GM12878 (cell line): Measurements from ENCODE around the gene ZDHHC11. TPM values are rescaled to one million over a fixed set of nuclear protein-coding genes. Genes with fewer than 3 reads are reported as not detected.

Experiments
- ATAC-seq: fragments of 200-7000 bp; cut with Tn5 transposase; 3 replicates; pipeline ENCODE4 v1.9.1; 2020; ENCODE audit warnings: mild to moderate bottlenecking, moderate library complexity
- BruUV-seq: library from RNA; stranded (reverse); fragments of 400-500 nt; replicated peaks from 2 replicates; lab custom pipeline; 2021; lab: Mats Ljungman, UMichigan
- CTCF ChIA-PET: fragments of 300-600 bp; sonication (Branson Sonifier 250); formaldehyde crosslinking; extraction: SDS; loops from one replicate; lab custom pipeline; 2021; ENCODE audit warnings: inconsistent platforms; lab: Yijun Ruan, JAX
- POLR2A ChIA-PET: fragments of 350-600 bp; formaldehyde crosslinking; extraction: SDS; loops from one replicate; lab custom pipeline; 2021; ENCODE audit warnings: inconsistent platforms; lab: Charles Lee
- RAD21 ChIA-PET: fragments of 300-600 bp; sonication (Branson Sonifier 250); formaldehyde crosslinking; loops from one replicate; lab custom pipeline; 2023; ENCODE audit warnings: antibody characterized with exemption; ENCODE audit not compliant: unreplicated experiment; lab: Charles Lee
- SMC1A ChIA-PET: fragments of 300-600 bp; sonication (Branson Sonifier 250); formaldehyde crosslinking; loops from one replicate; lab custom pipeline; 2023; ENCODE audit not compliant: unreplicated experiment, uncharacterized antibody; lab: Charles Lee
- DNase-seq: peaks from one replicate; pipeline ENCODE4 v3.0.0-alpha.2; 2011; ENCODE audit warnings: low read depth, low spot score
- FAIRE-seq: peaks from 3 replicates; lab custom pipeline; 2011; peaks lifted over from hg19 to GRCh38; lab: Jason Lieb, UNC
- H2AFZ ChIP-seq: 2 replicates; pipeline ENCODE4 v1.6.0; 2011; ENCODE audit warnings: low read depth, low read length, control low read depth; ENCODE audit not compliant: control insufficient read depth
- H3K27ac ChIP-seq: 2 replicates; pipeline ENCODE4 v1.5.1; 2011; ENCODE audit warnings: control low read depth; ENCODE audit not compliant: control insufficient read depth, insufficient read depth
- H3K27me3 ChIP-seq, 2 experiments: replicated peaks in 1 of 2; 2 replicates each; pipeline versions ENCODE4 v1.6.0 to v1.6.1; 2011; ENCODE audit warnings: low read length in 1 of 2; ENCODE audit not compliant: control insufficient read depth in 2 of 2, insufficient read depth in 2 of 2
- H3K36me3 ChIP-seq, 2 experiments: 2 replicates each; pipeline ENCODE4 v1.5.1; 2011; ENCODE audit warnings: low read length in 1 of 2; ENCODE audit not compliant: control insufficient read depth in 2 of 2, insufficient read depth in 2 of 2
- H3K4me1 ChIP-seq: 2 replicates; pipeline ENCODE4 v1.6.1; 2011; ENCODE audit warnings: mild to moderate bottlenecking, low read length, moderate library complexity, mixed read lengths; ENCODE audit not compliant: control insufficient read depth, insufficient read depth
- H3K4me2 ChIP-seq: 2 replicates; pipeline ENCODE4 v1.6.0; 2011; ENCODE audit warnings: control low read depth; ENCODE audit not compliant: control insufficient read depth, insufficient read depth
- H3K4me3 ChIP-seq: fragments of 200-600 bp; sonication (generic); 2 replicates; pipeline ENCODE4 v1.5.1; 2016
- H3K79me2 ChIP-seq: 2 replicates; pipeline ENCODE4 v1.6.0; 2011; ENCODE audit warnings: low read length; ENCODE audit not compliant: control insufficient read depth, insufficient read depth
- H3K9ac ChIP-seq: 2 replicates; pipeline ENCODE4 v1.8.0; 2011; ENCODE audit warnings: low read length, control low read depth, mixed read lengths; ENCODE audit not compliant: control insufficient read depth, insufficient read depth
- H3K9me3 ChIP-seq: replicated peaks from 3 replicates; pipeline ENCODE4 v1.5.1; 2011; ENCODE audit warnings: mild to moderate bottlenecking, low read length; ENCODE audit not compliant: control insufficient read depth, insufficient read depth
- H4K20me1 ChIP-seq: 2 replicates; pipeline ENCODE4 v1.6.0; 2011; ENCODE audit not compliant: control insufficient read depth, insufficient read depth
- CHD2 ChIP-seq: IDR thresholded peaks from 2 replicates; pipeline ENCODE4 v1.6.1; 2011; ENCODE audit warnings: low read depth, low read length, improper control_type of control experiment, borderline replicate concordance
- FOXM1 ChIP-seq: IDR thresholded peaks from 2 replicates; pipeline ENCODE4 v1.6.1; 2012; ENCODE audit warnings: low read depth, mild to moderate bottlenecking, inconsistent platforms, low read length, moderate library complexity
- MEF2A ChIP-seq: IDR thresholded peaks from 2 replicates; pipeline ENCODE4 v1.6.1; 2011; ENCODE audit warnings: low read depth, mild to moderate bottlenecking, low read length, moderate library complexity; ENCODE audit not compliant: insufficient read depth
- MXI1 ChIP-seq: fragments of 150-350 bp; IDR thresholded peaks from 2 replicates; pipeline ENCODE4 v1.6.1; 2011; ENCODE audit warnings: low read depth, mild to moderate bottlenecking, inconsistent platforms, low read length, improper control_type of control experiment
- PML ChIP-seq: IDR thresholded peaks from 2 replicates; pipeline ENCODE4 v1.6.1; 2012; ENCODE audit warnings: low read length, inconsistent platforms
- POLR2AphosphoS2 ChIP-seq: IDR thresholded peaks from 2 replicates; pipeline ENCODE4 v1.6.1; 2011; ENCODE audit warnings: low read depth, mild to moderate bottlenecking, low read length, improper control_type of control experiment, moderate library complexity
- RAD51 ChIP-seq: fragments of 450-650 bp; IDR thresholded peaks from 2 replicates; pipeline ENCODE4 v1.6.1; 2016; ENCODE audit warnings: moderate library complexity, mild to moderate bottlenecking, inconsistent platforms
- RB1 ChIP-seq: fragments of 450-650 bp; formaldehyde crosslinking; IDR thresholded peaks from 2 replicates; pipeline ENCODE4 v1.6.1; 2017; ENCODE audit warnings: mild to moderate bottlenecking, borderline replicate concordance
- RFX5 ChIP-seq: IDR thresholded peaks from 2 replicates; pipeline ENCODE4 v1.6.1; 2011; ENCODE audit warnings: low read depth, low read length, improper control_type of control experiment
- RUNX3 ChIP-seq: IDR thresholded peaks from 2 replicates; pipeline ENCODE4 v1.6.1; 2012; ENCODE audit warnings: low read length, inconsistent platforms
- SMAD5 ChIP-seq: IDR thresholded peaks from 2 replicates; pipeline ENCODE4 v1.6.1; 2016; ENCODE audit warnings: antibody characterized with exemption, low read depth
- SMC3 ChIP-seq: IDR thresholded peaks from 2 replicates; pipeline ENCODE4 v1.6.1; 2011; ENCODE audit warnings: low read length, improper control_type of control experiment, borderline replicate concordance
- SUPT20H ChIP-seq: IDR thresholded peaks from 2 replicates; pipeline ENCODE4 v1.6.1; 2011; ENCODE audit warnings: low read depth, mild to moderate bottlenecking, low read length, moderate library complexity, borderline replicate concordance; ENCODE audit not compliant: control insufficient read depth
- TCF12 ChIP-seq: IDR thresholded peaks from 2 replicates; pipeline ENCODE4 v1.6.1; 2011; ENCODE audit warnings: low read depth, mild to moderate bottlenecking, low read length
- WGBS: methylation state at CpG from one replicate; pipeline ENCODE4 v1.1.6; 2016; ENCODE audit warnings: low lambda C conversion rate; ENCODE audit not compliant: insufficient replicate concordance, insufficient coverage; ENCODE audit errors: missing lambda C conversion rate; 5-methylcytosine and 5-hydroxymethylcytosine counted together
- in situ Hi-C: fragments of 300-500 bp; cut with MboI; formaldehyde crosslinking; loops from 9 replicates; pipeline ENCODE4 v1.14.3; 2018; ENCODE audit warnings: mixed read lengths
- intact Hi-C: fragments of 100-400 bp; cut with micrococcal nuclease; formaldehyde crosslinking; loops from one replicate; pipeline ENCODE4 v1.14.2; 2022; ENCODE audit not compliant: unreplicated experiment
- polyA plus RNA-seq, 11 experiments: library from polyadenylated mRNA; depleted of rRNA in 4 of 11; unstranded in 6 of 11; stranded (reverse) in 5 of 11; fragments of >200 nt; fragmentation: Nextera tagmentation in 4 of 11; fragmentation: Illumina TruSeq in 1 of 11; extraction: Ambion mirVana in 4 of 11; extraction: Trizol in 1 of 11; gene quantifications; 1 replicate in 1 of 11; 2 replicates in 10 of 11; pipeline versions ENCODE4 v1.2.1 to v1.2.3, GENCODE V29; 2011 to 2016; ENCODE audit warnings: inconsistent platforms in 2 of 11, missing spikeins in 2 of 11, low read depth in 1 of 11
- total RNA-seq, 4 experiments: library from RNA; depleted of rRNA in 3 of 4; stranded (reverse); fragments of >200 nt in 3 of 4; fragmentation: Illumina TruSeq in 1 of 4; extraction: Trizol in 1 of 4; gene quantifications; 2 replicates each; pipeline versions ENCODE4 v1.2.1 to v1.2.3, GENCODE V29; 2013 to 2021
- TF ChIP-seq, protein P1 (sequence below): IDR thresholded peaks from 2 replicates; pipeline ENCODE4 v1.6.1; 2011; ENCODE audit warnings: low read depth, low read length, improper control_type of control experiment, borderline replicate concordance
- TF ChIP-seq, protein P2 (sequence below): IDR thresholded peaks from 2 replicates; pipeline ENCODE4 v1.6.1; 2012; ENCODE audit warnings: low read depth, low read length, improper control_type of control experiment
- TF ChIP-seq, protein P3 (sequence below): fragments of 450-650 bp; IDR thresholded peaks from 2 replicates; pipeline ENCODE4 v1.6.1; 2017; ENCODE audit warnings: borderline replicate concordance
- TF ChIP-seq, protein P4 (sequence below): fragments of 450-650 bp; formaldehyde crosslinking; IDR thresholded peaks from 2 replicates; pipeline ENCODE4 v1.4.0; 2022; ENCODE audit warnings: mild to moderate bottlenecking, moderate library complexity
- TF ChIP-seq, protein P5 (sequence below): IDR thresholded peaks from 2 replicates; pipeline ENCODE4 v1.6.1; 2012; ENCODE audit warnings: low read depth, low read length, improper control_type of control experiment

Gene ZDHHC11
- total and polyA plus RNA-seq, 10 of the 15 experiments (the other 5 are each of a cell fraction or from before 2014, with no cell fraction given) = 0.04 to 1.4 (median 0.30) TPM

DNA sequence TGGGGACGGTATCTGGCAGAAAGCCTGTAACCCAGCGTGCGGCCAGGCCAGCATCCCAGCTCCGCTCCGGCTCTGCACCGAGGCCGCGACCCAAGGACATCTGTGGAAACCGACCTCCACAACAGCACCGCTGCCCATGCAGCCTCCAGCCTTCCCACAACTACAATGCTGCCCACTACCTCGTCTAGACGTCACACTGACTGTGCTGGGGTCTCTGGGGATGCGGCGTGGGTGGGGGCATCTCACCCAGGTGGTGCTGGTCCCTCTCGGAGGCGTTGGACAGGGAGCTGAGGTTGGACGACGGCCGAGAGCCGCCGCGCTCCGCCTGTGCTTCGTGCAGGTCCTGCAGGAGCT is 14.4 kb upstream of the ZDHHC11 start:
- no peak for FAIRE-seq
- Histone ChIP-seq H2AFZ (no peak overlapping the region), H3K4me1 (no peaks in the 10 kb centered on the region), H4K20me1 (no peaks in the 10 kb centered on the region), H3K4me3 (no peak overlapping the region), H3K27ac (no peak overlapping the region), H3K4me2 (no peak overlapping the region), H3K27me3 (no peaks in the 10 kb centered on the region), H3K9ac (no peak overlapping the region), H3K79me2 (no peaks in the 10 kb centered on the region), H3K36me3 (peaks cover 22 to 40% of the 10 kb centered on the region in 2 experiments; a peak in 3 of 4 replicates), H3K9me3 (no peaks in the 10 kb centered on the region)
- no peak for DNase-seq
- intact Hi-C loops = no loop called here
- ChIA-PET SMC1A (interaction anchor here (0.6 kb wide), 1 partner anchor 268 kb away, joined by 3 read pairs; no protein-coding TSS in a partner anchor), POLR2A (no interaction called here), RAD21 (no interaction called here), CTCF (no interaction called here)
- in situ Hi-C loops = no loop called here
- WGBS = 92% methylated on average over 24 of the region's 24 CpGs
- no TSS peak for BruUV-seq
- TF ChIP-seq CHD2 (no peak), POLR2AphosphoS2 (no peak), FOXM1 (no peak), RB1 (no peak), RAD51 (no peak), PML (no peak), TCF12 (no peak), RFX5 (no peak), RUNX3 (no peak), MEF2A (no peak), MXI1 (no peak), SMC3 (no peak), SMAD5 (no peak), SUPT20H (no peak)
- TF ChIP-seq, protein P1, sequence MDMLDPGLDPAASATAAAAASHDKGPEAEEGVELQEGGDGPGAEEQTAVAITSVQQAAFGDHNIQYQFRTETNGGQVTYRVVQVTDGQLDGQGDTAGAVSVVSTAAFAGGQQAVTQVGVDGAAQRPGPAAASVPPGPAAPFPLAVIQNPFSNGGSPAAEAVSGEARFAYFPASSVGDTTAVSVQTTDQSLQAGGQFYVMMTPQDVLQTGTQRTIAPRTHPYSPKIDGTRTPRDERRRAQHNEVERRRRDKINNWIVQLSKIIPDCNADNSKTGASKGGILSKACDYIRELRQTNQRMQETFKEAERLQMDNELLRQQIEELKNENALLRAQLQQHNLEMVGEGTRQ = no peak
- TF ChIP-seq, protein P2, sequence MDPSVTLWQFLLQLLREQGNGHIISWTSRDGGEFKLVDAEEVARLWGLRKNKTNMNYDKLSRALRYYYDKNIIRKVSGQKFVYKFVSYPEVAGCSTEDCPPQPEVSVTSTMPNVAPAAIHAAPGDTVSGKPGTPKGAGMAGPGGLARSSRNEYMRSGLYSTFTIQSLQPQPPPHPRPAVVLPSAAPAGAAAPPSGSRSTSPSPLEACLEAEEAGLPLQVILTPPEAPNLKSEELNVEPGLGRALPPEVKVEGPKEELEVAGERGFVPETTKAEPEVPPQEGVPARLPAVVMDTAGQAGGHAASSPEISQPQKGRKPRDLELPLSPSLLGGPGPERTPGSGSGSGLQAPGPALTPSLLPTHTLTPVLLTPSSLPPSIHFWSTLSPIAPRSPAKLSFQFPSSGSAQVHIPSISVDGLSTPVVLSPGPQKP = no peak
- TF ChIP-seq, protein P3, sequence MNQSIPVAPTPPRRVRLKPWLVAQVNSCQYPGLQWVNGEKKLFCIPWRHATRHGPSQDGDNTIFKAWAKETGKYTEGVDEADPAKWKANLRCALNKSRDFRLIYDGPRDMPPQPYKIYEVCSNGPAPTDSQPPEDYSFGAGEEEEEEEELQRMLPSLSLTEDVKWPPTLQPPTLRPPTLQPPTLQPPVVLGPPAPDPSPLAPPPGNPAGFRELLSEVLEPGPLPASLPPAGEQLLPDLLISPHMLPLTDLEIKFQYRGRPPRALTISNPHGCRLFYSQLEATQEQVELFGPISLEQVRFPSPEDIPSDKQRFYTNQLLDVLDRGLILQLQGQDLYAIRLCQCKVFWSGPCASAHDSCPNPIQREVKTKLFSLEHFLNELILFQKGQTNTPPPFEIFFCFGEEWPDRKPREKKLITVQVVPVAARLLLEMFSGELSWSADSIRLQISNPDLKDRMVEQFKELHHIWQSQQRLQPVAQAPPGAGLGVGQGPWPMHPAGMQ = no peak
- TF ChIP-seq, protein P4, sequence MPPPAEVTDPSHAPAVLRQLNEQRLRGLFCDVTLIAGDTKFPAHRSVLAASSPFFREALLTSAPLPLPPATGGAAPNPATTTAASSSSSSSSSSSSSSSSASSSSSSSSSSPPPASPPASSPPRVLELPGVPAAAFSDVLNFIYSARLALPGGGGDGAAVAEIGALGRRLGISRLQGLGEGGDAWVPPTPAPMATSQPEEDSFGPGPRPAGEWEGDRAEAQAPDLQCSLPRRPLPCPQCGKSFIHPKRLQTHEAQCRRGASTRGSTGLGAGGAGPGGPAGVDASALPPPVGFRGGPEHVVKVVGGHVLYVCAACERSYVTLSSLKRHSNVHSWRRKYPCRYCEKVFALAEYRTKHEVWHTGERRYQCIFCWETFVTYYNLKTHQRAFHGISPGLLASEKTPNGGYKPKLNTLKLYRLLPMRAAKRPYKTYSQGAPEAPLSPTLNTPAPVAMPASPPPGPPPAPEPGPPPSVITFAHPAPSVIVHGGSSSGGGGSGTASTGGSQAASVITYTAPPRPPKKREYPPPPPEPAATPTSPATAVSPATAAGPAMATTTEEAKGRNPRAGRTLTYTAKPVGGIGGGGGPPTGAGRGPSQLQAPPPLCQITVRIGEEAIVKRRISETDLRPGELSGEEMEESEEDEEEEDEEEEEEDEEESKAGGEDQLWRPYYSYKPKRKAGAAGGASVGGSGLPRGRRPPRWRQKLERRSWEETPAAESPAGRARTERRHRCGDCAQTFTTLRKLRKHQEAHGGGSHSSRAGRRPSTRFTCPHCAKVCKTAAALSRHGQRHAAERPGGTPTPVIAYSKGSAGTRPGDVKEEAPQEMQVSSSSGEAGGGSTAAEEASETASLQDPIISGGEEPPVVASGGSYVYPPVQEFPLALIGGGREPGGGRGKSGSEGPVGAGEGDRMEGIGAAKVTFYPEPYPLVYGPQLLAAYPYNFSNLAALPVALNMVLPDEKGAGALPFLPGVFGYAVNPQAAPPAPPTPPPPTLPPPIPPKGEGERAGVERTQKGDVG (CRISPR knock-in tag) = no peak
- TF ChIP-seq, protein P5, sequence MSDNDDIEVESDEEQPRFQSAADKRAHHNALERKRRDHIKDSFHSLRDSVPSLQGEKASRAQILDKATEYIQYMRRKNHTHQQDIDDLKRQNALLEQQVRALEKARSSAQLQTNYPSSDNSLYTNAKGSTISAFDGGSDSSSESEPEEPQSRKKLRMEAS = no peak
- ATAC-seq = no peak
